Left colon (tissue), 2 donors: ENCODE measurements around the gene FAM107A. TPM values are rescaled to one million over a fixed set of nuclear protein-coding genes. Genes with fewer than 3 reads are reported as not detected.

ENCODE experiments used
- ATAC-seq: fragments of 200-7000 bp; cut with Tn5 transposase; one replicate; pipeline ENCODE4 v1.9.1; 2020; ENCODE audit warnings: mild to moderate bottlenecking, moderate library complexity
- DNase-seq, 2 donors: peaks; one replicate each; pipeline ENCODE4 v3.0.0-alpha.2; 2020
- intact Hi-C, 2 donors: fragments of 100-400 bp; cut with DNase I in 1 of 2; cut with micrococcal nuclease in 1 of 2; formaldehyde crosslinking; loops; one replicate each; pipeline versions ENCODE4 v1.11.2 to v1.14.0; 2022; cut with DNase I, micrococcal nuclease
- long read RNA-seq: library from polyadenylated mRNA; unstranded; transcript quantifications from one replicate; pipeline ENCODE4 v2.0.0, GENCODE V29; 2021
- total RNA-seq, 2 donors: library from RNA; stranded (reverse); fragmentation: NEBNext Ultra II Directional; extraction: Animal tissue kit (Norgen Biotek cat#: 25700); gene quantifications; one replicate each; pipeline ENCODE4 v1.2.1, GENCODE V29; 2021
- donor health status: DM: no; HTN: no; CAD: no.
- donor health status: DM: yes; HTN: yes; CAD: no.

FAM107A gene
- total RNA-seq: 10 to 100 TPM in 1 of 2 donors, 1 to 10 TPM in 1; 7.8 to 10.2 TPM
- long read RNA-seq, transcript FAM107A-201 (4 exons, 3,367 nt): major isoform, 5 of 12 reads
- long read RNA-seq, partial matches to known transcripts: 0 of 12 reads
- long read RNA-seq, other reads (novel, unspliced or antisense): 7 of 12 reads

DNA sequence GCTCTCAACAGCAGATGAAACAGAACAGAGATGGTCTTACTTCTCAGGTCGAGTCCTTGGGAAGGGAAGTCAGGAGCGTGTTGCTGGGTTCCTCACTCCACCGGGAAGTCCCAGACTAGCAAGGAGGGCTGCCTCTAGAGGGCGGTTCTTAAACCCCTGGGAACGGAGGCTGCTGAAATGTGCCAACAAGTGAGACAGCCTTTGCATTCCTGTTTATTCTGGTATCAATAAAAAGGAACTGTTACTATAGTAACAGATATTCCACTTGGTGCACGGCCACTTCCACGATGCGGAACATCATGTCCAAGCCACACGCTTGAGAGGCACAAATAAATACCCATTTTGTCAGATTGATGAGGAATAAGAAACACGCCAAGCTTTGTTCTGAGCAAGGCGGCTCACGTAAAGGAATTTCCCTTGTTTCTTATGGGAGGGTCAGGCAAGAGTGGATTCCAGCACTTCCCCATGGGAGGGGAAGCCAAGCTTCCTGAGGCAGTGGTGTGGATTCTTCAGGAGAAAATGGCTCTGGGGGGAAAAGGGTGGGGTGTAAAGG is at the start of gene FAM107A:
TSS of gene FAM107A (minus strand) at position 123 of the 553 bp plus-strand sequence. CDS start 7,531 bp downstream, outside the sequence.
- intact Hi-C loops: loop anchor here in 1 of 2 donors (10.0 kb wide), 1 partner anchor 57 kb away; no protein-coding TSS in a partner anchor
- peak; percentile 59 for ATAC-seq
- DNase-seq: peak in 1 of 2 donors; percentile 39

GRCh38 chr3:58625196-58625824 is 48.1 kb upstream of the FAM107A start:
- ATAC-seq (no peak), DNase-seq (no peak)
- intact Hi-C loops: no loop called here

GRCh38 chr3:58624550-58624949 is 47.4 kb upstream of the FAM107A start:
- DNase-seq (no peak), ATAC-seq (no peak)
- intact Hi-C loops: no loop called here

DNA sequence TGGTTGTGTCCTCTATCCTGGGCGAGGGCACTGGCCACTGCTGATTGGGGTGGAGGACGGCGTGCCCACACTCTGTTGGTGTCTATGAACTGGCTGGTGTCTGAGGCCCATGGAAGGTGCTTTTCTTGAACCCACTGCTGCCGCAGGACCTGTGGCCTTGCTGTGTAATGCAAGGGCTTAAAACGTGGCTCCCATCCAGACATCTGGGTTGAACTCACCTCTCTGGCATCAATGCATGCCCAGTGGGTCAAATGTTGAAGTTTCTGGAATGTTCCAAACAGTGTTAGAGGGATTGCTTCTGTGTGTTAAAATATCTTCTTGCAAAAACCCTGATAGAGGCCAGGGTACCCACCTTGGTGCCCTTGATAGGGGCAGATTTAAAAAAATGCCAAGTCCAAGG is 46.8 kb upstream of the FAM107A start:
- DNase-seq (no peak), ATAC-seq (no peak)
- intact Hi-C loops: no loop called here

DNA sequence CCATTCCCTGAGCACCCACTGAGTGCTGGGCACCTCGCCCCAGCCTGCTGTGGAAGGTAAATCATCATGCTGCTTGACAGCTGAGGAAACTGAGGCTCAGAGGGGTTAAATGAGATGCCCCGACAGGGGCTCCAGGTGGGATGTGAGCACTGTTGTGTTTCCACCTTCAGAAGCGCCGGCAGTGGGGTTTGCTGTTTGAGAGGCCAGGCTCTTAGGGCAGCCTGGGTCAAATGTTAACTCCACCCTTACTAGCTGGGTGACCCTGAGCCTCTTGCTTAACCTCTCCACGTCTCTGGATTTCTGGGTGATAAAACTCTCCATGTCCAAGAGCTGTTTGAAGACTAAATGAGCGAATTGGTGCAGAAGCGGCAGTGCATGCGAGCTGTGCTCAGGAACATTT is 46.3 kb upstream of the FAM107A start:
- intact Hi-C loops: no loop called here
- no peak for DNase-seq
- ATAC-seq: no peak

- no peak for ATAC-seq
- DNase-seq: no peak
Measured at GRCh38 chr3:58622892-58623291, 45.7 kb upstream of the FAM107A start.

DNA sequence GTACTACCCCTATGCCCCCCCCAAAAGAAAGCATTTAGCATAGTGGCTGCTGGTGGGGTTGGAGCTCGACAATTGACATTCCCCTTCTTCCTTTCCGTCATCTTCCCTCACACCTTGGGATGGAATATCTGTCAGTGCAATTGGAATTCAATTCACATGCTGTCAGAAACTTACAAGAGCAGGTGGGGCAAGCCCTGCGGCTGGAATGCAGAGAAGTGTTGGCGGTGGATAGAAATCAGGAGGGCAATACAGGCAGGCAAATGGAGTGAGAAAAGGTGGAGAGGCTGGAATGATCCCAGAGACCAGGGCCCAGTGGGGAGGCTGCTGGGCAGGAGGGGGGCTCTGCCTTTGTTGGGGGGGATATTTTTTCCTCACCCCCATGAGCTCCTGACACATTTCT is 45.2 kb upstream of the FAM107A start:
- ATAC-seq (no peak), DNase-seq (no peak)
- intact Hi-C loops: no loop called here

More at GRCh38 chr3:58622892-58623291, 45.7 kb upstream of the FAM107A start:
- intact Hi-C loops: no loop called here

GRCh38 chr3:58621086-58621830 is 44.1 kb upstream of the FAM107A start:
- ATAC-seq (no peak), DNase-seq (no peak)
- intact Hi-C loops: no loop called here

DNA sequence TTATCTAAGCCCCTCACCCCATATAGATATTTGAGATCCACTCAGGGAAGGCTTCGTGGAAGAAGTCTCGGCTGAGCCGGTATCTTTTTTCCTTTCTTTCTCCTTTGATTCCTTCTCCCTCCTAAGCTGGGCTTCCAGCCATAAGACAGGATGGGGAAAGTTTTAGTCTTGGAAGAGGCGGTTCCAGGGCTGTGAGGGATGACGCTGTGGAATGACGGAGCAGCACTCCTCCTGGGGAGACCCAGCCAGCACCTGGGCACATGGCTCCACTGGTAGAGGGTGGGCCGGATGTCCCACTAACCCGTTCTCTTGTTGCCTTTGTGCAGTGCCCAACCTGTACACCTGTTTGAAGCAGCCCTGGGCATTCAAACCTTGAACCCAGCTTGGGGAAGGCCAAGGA is 43.2 kb upstream of the FAM107A start:
- intact Hi-C loops: no loop called here

DNA sequence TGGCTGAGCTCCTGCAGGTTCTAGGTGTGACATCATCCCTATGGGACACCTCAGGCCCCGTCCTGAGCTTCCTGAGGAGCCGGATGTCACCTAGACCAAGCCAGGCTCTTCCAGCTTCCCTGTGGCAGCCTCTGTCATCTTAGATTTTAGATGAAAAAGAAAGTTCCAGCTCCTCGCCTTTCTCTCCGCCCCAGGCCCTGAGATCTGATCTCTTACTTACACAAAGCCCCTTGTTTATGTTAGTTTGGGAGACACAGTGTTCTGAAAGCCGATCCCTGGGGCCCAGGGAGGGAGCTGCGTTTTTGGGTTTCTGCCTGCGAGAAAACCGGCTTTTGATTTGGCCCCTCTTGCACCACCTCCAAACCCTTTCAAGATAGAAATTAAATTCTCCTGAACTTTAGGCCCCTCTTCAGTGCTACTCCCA is 40.2 kb upstream of the FAM107A start:
- ATAC-seq: no peak
- DNase-seq: no peak
- intact Hi-C loops: no loop called here

More for the DNA sequence above, 43.2 kb upstream of the FAM107A start:
- ATAC-seq (no peak), DNase-seq (no peak)

- intact Hi-C loops: no loop called here
- DNase-seq (no peak), ATAC-seq (no peak)
Measured at GRCh38 chr3:58613236-58614132, 36.3 kb upstream of the FAM107A start.

DNA sequence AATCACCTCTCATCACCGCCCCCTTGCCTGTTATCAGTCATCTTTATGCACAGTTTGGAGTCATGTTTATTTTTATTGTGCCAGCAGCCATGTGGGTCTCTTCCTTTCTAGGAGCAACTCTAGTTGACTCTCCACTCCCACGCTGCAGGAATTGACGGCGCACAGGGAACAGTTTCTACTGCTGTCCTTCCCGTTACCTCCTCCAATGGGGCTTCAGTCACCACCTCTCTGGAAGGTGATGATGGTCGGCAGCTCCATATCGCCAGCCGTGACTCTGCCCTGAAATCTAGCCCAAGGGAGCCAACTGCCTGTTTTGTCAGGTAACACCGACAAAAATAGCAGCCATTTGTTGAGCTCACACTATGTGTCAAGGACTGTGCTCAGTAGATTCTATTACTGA is 35.6 kb upstream of the FAM107A start:
- DNase-seq (no peak), ATAC-seq (no peak)
- intact Hi-C loops: no loop called here

- DNase-seq (no peak), ATAC-seq (no peak)
- intact Hi-C loops: no loop called here
Measured at GRCh38 chr3:58609990-58610389, 32.8 kb upstream of the FAM107A start.

- intact Hi-C loops: no loop called here
- ATAC-seq: no peak
- DNase-seq: no peak
Measured at GRCh38 chr3:58608648-58609047, 31.5 kb upstream of the FAM107A start.

- intact Hi-C loops: no loop called here
- DNase-seq: no peak
- ATAC-seq: no peak
Measured at GRCh38 chr3:58607816-58608215, 30.6 kb upstream of the FAM107A start.

DNA sequence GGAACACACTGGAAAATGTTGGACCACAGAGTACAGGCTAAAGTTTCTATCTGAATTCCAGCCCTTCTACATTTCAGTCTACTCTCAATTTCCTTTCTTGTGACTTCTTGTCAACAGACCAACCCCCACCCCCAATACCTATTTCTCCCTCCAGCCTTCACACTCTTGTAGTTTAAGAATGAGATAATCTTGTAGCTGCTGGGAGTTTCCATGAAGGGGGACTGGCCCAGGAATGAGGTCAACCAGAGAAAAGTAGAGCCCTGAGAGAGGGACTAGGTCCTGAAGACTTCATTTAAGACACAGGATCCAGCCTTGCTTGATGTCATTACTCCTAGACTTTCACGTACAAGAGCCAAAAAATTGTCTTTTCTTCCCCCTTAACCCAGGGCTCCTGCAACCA is 29.5 kb upstream of the FAM107A start:
- intact Hi-C loops: no loop called here
- ATAC-seq (no peak), DNase-seq (no peak)

GRCh38 chr3:58604031-58604430 is 26.8 kb upstream of the FAM107A start:
- intact Hi-C loops: no loop called here
- ATAC-seq: no peak
- DNase-seq: no peak

DNA sequence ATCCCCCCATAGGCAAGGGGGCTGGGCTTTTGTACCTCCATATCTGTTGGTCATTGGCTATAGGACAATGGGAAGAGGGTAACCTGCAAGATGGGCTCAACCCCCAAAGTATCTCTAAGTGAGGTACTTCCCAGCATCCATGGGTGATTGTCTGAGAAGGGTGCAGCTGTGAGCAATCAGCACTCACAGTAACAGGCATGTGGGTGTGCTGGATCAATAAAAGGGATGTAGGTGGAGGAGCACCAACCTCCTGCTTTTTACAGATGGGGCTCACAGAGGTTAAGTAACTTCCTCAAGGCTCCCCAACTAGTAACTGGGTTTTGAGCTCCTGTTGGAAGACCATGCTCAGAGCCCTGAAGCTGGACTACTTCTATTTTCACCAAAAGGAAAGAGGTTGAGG is 26.4 kb upstream of the FAM107A start:
- ATAC-seq: no peak
- intact Hi-C loops: no loop called here

GRCh38 chr3:58597770-58598310 is 20.6 kb upstream of the FAM107A start:
- no peak for DNase-seq
- intact Hi-C loops: no loop called here

More for the DNA sequence above, 26.4 kb upstream of the FAM107A start:
- DNase-seq: no peak

More at GRCh38 chr3:58597770-58598310, 20.6 kb upstream of the FAM107A start:
- ATAC-seq: no peak
